HG03025 (cell line): ENCODE results near the gene RAP1GAP2.
"Not testable (repeated sequence)": the region's sequence is repeated elsewhere in the genome, so short reads cannot be mapped to it uniquely, and the experiment has no call there.

Experiments used
- ATAC-seq: cut with Tn5 transposase; IDR thresholded peaks from one replicate; pipeline ENCODE4 v1.9.1; 2021; ENCODE audit warnings: mild to moderate bottlenecking, moderate library complexity; ENCODE audit not compliant: unreplicated experiment, low FRiP score

RAP1GAP2 gene

DNA sequence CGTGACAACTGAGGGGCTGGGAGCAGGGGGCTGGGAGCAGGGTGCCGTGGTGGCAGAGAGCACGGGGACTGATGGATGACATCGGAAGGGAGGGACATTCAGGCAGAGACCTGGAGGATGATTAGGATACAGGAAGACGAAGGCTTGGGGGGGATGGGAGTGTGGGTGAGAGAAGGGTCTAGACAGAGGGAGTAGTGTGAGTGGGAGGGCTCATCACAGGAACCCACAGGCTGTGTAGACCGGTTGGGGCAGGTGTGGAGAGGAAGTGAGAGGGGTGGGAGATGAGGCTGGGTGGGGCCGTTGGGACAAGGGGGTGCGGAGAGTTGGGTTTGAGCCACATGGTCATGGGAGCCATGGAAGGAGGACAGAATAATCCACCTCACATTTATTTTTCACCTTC lies 83.8 kb downstream of the RAP1GAP2 start:
- no peak for ATAC-seq

DNA sequence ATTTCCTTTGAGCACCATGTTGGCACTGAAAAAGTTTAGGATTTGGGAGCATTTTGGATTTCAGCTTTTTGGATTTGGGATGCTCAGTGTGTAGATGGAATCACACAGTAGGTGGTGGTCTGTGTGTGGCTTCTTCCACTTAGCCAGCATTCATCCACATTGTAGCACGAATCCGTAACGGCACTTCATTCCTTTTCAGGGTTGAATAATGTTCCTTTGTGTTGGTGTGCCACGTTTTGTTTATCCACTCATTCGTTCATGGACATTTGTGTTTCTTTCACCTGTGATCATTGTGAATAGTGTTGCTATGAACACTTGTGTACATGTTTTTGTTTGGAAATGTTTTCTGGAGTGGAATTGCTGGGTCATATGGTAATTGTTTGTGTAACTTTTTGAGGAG lies 85.1 kb downstream of the RAP1GAP2 start:
- no peak for ATAC-seq

DNA sequence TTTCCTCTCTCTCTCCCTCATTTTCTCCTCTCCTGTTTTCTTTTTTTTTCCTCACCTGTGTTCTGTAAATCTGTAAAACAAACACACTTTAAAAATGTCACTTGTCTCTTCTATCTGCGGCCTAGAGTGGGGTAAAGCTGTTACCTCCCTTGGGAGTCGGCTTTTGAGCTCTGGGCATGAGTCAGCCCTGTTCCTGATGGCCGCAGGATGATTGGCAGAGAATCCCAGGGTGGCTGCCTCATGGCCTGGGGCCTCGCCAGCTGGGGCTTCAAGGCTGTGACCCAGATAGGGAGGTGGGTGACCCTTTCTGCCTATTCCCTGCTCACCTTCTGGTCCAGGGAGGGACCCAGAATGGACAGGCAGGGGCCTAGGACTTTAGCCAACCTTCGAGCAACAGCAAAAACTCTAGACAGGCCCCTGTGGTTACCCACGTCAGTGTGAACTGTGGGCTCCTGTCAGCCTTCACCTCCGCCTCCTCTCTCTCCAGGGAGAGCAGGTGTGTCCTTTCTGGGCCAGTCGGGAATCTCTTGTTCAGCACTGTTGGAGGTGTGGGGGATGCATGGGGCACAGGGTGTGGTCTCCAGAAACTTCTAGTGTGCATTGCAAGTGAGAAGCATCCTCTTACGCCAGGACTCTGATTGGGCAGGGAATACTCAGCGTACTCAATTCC lies 87.4 kb downstream of the RAP1GAP2 start:
- ATAC-seq, result no peak

DNA sequence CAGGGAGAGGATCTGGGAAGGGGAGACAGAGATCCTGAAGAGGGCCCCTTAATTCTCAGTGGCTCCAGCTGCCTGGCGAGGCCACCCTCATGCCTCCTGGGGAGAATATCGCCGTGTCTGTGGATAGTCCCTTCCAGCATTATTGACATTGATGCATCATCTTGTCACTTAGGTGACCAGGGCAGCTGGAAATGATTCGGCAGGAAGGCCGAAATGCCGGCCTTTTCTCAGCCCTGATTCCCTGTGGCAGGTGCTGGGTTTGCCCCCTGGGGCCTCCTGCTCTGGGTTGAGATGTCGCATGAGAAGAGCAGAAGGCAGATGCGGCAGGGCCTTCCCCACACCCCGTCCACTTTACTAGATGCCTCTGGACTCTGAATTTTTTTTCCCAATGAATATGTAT lies 89.5 kb downstream of the RAP1GAP2 start:
- no peak for ATAC-seq

DNA sequence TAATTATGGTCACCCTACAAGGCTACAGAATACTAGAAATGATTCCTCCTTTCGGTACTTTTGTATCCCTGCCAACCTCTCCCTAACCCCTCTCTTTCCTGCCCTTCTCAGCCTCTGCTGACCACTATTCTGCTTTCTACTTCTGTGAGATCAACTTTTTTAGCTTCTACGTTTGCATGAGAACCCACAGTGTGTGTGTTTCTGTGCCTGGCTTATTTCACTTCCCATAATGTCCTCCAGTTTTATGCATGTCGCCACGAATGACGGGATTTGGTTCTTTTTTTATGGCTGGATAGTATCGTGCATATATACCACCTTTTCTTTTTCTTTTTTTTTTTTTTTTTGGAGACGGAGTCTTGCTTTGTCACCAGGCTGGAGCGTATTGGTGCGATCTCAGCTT lies 92.1 kb downstream of the RAP1GAP2 start:
- ATAC-seq, result no peak

DNA sequence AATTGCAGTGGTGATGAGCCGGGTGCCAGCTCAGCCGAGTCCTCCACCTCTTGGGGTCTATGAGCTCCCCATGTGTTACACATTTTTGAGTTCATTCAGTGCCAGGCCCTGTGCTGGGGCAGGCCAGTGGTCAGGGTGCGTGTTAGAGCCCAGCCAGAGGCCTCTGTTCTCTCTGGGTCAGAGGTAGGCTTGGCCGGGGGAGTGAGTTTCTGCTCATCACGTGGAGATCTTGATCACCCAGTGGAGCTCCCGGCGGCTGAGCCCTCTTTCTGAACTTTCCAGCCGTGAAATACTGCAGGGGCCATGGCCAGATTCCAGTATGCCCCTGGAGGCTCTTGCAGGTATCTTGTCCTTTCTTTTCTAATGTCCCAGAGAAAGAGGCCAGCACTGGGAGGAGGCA lies 93.0 kb downstream of the RAP1GAP2 start:
- ATAC-seq, result no peak

DNA sequence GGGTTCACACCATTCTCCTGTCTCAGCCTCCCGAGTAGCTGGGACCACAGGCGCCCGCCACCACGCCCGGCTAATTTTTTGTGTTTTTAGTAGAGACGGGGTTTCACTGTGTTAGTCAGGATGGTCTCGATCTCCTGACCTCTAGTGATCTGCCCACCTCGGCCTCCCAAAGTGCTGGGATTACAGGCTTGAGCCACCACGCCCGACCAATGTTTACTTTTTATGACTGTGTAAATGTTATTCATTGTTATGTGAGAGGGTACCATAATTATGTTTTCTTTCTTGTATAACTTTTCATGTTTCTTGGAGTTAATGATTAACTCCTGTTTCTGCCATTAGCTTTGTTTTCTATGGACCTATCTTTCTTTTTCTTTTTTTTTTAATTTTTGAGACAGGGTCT lies 94.5 kb downstream of the RAP1GAP2 start:
- not testable (repeated sequence) for ATAC-seq

DNA sequence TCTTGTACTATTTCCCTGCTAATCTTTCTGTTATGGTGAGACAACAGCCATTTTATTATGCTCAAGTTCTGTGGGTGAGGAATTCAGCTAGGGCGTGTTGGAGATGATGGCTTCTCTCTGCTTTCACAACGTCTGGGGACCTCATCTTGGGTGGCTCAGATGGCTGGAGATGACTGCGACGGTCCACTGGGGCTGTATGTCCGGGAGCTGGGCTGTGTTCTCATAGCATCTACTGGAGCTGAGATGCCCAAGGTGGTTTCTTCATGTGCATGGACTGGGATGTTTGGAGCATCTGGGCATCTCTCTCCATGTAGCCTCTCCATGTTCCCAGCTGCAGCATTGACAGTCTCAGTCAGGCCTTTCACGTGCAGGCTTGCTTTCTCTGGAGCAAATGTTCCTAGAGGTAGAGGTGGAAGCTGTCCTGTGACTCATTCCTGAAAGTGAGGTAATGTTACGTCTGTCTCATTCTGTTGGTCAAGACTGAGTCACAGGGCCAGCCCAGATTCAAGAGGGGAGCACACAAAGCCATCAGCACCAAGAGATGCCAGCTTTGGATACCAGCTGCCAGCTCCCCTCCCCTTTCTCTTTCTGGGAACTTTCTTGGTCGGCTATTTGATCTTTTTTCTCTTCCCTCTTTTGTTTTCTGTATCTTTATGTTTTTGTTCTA lies 96.2 kb downstream of the RAP1GAP2 start:
- no peak for ATAC-seq

DNA sequence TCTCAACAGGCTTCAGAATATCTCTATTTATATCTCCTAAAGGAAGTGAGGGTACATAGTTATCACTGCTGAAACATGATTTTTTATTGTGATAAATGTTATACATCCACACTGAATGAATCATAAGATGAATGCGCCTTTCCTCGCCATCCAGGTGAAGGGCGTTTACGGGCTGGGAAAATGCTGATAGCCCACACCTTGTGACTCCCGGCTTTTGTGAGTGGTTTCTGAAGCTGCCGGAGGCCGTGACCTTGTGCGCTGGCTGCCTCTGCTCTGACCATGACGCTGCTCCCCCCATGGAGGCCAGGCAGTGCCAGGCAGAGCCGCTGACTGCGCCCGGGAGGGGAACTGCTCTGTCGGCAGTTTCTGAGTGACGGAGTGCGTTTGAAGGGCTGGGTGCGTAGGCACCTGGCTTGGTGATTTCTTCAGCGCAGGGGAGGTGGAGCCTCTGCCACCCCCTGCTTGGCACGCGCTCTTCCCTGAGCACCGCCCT lies 97.2 kb downstream of the RAP1GAP2 start:
- ATAC-seq, result no peak

DNA sequence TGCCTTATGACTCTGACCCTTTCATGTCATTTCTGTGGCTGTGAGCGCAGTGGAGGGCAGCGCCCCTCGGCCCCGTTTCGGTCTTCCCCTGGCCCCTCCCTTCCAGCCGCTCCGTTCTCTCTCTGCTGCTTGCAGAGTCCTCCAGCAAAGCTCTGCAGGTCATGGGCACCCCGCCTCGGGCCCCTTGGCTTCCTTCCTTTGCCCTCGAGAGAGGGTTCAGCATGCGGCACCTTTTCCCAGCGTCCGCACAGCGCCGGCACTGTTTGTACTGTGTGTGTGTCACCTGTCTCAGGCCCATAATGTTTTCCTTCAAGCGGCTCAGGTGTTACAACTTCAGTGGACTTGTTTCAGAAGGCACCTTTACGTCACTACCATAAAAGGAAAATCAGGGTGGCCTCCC lies 98.5 kb downstream of the RAP1GAP2 start:
- no peak for ATAC-seq

DNA sequence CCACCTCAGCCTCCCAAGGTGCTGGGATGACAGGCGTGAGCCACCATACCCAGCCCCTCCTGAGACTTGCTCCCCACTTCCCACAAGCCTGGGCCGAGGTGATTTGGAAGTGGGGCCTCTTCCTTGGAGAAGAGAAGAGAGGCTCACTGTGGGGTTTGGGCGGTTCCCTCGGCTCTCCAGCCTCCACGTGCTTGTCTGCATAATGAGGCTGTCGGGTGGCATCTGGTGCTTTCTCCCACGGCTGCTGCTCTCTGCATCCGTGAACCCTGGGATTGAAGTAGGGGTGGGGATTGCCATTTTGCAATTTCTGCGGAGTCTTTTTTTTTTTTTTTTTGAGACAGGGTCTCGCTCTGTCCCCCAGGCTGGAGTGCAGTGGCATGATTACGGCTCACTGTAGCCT lies 101.4 kb downstream of the RAP1GAP2 start:
- no peak for ATAC-seq

DNA sequence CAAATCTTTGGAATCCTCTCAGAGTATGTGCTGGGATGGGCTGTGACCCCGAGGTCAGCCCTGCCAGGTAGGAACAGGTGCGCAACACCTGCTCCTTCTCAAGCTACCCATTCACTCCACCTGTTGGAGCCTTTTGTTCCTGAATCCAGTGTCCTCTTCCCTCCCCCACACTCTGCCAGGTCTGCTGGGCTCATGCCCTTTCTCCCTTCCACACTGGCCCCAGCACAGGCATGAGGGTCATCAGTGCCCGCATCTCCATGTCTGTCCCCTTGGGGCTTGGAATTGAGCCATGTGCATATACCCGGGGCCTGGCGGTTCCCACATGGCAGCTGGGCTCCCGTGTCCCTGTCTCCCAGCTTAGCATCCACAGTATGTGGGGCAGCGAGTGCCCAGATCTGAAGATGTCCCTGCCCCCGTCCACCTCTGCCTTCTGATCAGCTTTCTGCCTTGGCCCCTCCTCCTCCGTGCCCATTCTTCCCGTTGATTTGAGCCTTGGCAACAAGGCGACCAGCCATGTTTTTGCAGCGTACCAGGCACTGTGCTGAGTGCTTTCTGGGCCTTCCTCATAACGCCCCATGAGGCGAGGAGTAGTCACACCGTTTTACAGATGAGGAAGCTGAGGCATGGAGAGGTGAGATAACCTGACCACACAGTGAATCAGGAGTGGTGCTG lies 102.2 kb downstream of the RAP1GAP2 start:
- no peak for ATAC-seq

DNA sequence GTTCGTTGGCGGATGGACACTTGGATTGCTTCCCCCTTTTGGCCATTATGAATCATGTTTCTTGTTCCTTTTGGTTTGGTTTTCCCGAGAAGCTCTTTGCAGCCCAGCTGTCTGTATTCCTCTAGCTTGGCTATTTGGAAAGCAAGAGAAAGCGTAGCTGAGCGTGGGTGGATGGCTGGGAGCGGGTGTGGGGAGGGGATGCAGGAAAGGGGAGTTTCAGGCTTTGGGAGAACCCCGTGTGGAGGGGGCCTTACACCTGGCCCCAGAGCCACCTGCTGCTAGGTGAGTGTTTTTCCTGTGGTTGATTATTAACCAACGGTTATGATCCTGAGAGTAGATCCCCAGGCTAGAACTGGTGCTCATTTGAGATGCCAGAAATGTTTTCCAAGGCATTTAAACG lies 103.7 kb downstream of the RAP1GAP2 start:
- ATAC-seq, result no peak

DNA sequence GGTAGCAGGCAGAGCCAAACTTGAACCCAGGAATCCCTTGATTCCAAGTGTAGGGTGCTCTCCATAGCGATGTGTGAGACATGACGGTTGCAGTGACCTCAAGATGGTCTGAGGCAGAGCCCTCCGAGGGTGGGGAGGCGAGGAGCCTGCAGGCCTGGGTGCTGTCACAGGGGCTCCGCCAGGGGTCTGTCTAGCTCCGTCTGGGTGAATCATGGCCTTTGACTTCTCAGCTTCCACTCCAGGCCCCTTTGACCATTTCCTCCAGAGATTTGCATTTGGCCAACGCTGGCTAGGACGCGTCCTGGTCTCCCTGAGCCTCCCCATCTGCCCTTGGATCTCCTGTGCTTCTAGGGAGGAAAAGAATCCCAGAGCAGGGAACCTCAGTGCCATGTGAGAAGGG lies 104.6 kb downstream of the RAP1GAP2 start:
- no peak for ATAC-seq

DNA sequence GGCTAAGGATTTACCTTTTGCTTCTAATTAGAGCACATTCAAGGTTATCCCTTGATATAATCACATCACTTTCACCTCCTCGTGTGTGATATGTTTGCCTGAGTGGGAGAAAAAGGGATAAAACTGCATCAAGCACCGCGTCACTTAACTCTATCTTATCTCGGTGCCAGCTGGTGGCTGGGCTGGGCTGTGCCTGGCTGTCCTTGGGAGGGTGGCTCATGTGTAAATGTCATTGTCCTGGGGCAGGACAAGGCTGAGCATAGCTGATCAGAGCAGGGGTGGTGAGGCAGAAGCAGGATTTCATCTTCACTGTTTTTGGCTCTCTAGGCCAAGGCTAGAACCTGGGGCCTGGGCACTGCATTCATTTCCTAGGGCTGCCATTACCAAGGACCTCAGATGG lies 105.3 kb downstream of the RAP1GAP2 start:
- ATAC-seq, result no peak

DNA sequence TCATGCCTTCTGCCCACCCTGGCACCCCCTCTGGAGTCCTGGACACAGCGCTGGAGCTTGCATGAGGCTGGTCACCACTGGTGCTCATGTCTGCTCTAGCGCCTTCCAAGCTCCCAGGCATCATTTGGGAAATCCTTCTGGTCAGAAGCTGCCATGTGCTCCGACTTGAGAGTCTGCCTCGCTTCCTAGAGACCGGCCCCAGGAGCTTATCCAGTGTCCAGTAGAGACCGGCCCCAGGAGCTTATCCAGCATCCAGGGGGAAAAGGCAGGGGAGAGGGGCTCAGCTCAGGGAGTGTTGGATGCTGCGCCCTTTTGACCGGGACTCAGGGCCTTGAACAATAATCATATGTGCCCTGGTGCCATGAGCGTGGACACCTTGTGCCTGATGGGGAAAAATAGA lies 106.3 kb downstream of the RAP1GAP2 start:
- no peak for ATAC-seq

DNA sequence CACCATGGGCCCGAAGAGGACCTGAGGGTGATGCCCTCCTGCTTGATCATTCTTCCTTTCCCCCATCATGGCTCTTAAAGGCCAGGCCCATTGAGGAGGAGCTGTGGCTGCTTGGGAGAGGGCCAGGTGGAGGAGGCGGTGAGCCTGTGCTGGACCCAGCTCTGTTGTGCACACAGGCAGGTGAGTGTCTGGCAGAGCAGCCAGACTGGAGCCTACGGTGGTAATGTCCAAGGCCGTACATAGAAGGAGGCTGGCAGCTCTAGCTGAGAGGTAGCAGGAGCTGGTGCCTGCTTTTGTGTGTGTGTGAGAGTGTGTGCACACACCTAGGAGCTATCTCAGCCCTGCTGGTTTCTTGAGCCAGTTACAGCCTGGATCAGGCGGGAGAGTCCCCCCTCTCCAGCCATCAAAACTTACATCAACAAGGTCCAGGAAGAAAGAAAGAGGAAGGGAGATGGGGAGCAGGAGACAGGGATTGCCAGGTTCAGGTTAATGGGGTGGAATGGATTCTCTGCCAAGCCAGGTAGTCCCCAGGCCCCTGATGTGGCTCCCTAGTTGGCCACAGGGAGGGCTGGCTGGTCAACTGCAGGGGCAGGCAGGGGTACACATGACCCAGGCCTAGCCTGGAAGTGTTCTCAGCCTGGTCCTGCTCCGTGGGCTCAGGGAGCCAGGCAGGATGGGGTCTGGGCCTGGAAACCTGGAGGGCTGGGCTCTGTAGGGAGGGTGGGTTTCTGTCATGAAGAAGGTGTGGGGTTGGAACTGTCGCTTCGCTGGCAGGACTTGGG lies 107.1 kb downstream of the RAP1GAP2 start:
- ATAC-seq, result no peak

DNA sequence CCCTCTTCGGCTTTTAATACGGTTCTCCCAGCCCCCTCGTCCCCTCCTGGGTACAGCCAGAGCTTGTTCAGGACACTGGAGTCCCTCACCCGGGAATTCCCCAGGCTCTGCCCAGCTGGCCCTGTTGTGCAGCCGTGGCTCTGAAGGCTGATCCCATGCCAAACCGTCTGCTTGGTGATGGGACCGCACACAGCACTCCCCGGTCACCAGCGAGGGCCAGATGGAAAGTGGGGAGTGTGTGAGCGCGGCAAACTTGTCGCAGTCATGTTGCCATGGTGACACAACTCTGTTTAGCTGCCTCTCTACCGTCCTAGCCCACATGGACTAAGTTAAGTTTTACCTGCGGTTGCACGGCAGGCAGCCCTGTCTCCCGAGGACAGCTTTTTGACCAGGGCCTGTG lies 107.9 kb downstream of the RAP1GAP2 start:
- no peak for ATAC-seq

DNA sequence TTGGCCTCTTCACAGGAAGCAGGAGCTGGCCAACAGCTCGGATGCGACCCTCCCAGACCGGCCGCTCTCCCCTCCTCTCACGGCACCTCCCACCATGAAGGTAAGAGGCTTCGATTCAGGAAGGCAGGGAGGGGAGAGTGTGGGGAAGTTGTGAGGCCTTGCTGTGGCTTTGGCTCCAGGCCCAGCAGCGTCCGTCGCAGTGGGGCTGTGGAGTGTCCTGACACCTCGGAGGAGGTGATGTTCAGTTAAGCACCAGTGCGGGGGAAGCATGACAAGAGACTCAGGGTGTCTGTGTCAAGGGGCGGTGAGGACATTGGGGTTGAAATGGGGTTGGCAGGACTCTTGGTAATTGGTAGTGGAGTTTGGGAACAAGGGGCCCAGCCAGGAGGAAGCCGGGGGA lies 109.0 kb downstream of the RAP1GAP2 start:
- no peak for ATAC-seq

DNA sequence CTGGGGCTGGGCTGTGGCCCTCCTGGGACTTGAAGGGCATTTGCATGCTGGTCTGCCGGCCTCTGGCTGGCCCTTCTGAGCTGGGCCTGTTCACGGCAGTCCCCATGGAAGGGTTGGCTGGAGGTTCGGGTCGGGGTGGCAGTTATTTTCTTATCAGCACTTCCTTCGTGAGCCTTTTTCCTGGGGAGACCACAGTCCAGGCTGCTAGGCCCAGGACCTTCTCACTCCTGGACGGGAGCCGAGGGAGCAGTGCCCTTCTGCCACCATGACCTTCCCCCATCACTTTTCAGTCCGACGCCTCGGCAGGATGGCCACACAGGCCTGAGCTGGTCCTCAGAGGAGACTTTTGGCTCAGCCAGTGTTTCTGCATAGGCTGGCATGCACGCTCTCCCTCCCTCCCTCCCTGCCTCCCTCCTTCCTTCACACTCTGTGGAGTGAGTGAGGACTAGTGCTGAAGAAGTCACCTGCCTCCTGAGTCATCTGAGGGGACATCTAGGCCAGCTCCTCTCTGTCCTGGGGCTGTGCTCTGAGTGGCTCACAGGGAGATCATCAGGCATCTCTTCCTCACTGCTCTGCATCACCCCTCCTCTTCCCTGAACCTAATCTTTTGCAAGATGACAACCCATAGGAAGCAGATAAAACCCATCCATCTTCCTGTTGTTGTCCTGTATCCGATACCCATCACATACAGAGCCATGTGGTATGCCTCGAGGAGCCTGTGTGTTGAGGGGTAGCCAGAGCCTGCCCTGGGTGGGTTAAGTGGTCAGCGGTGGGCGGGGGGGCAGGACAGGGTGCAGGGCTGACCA lies 109.7 kb downstream of the RAP1GAP2 start:
- no peak for ATAC-seq
